HEK293 (cell line): Measurements from ENCODE around the gene PPP2R2D.

Experiments
- KLF7 ChIP-seq: fragments of 450-650 bp; formaldehyde crosslinking; IDR thresholded peaks from 2 replicates; pipeline ENCODE4 v1.5.1; 2016; ENCODE audit warnings: missing biosample characterization, missing genetic modification characterization, borderline replicate concordance
- SCRT2 ChIP-seq: fragments of 450-650 bp; formaldehyde crosslinking; IDR thresholded peaks from 2 replicates; pipeline ENCODE4 v1.5.1; 2016; ENCODE audit warnings: missing biosample characterization, missing genetic modification characterization
- ZBTB21 ChIP-seq: fragments of 450-650 bp; formaldehyde crosslinking; IDR thresholded peaks from 2 replicates; pipeline ENCODE4 v1.5.1; 2017; ENCODE audit warnings: missing biosample characterization, missing genetic modification characterization
- ZNF157 ChIP-seq: fragments of 450-650 bp; formaldehyde crosslinking; IDR thresholded peaks from 2 replicates; pipeline ENCODE4 v1.5.1; 2016; ENCODE audit warnings: missing biosample characterization, missing genetic modification characterization
- ZNF19 ChIP-seq: fragments of 450-650 bp; formaldehyde crosslinking; IDR thresholded peaks from 2 replicates; pipeline ENCODE4; 2016; ENCODE audit warnings: missing biosample characterization, missing genetic modification characterization, low read depth
- ZNF223 ChIP-seq: fragments of 450-650 bp; formaldehyde crosslinking; IDR thresholded peaks from 2 replicates; pipeline ENCODE4 v1.5.1; 2016; ENCODE audit warnings: missing biosample characterization, missing genetic modification characterization
- ZNF555 ChIP-seq: fragments of 450-650 bp; formaldehyde crosslinking; conservative IDR thresholded peaks from 2 replicates; pipeline ENCODE4 v1.5.1; 2017; ENCODE audit warnings: missing biosample characterization, mild to moderate bottlenecking, missing genetic modification characterization, inconsistent platforms
- ZNF560 ChIP-seq: fragments of 450-650 bp; formaldehyde crosslinking; IDR thresholded peaks from 2 replicates; pipeline ENCODE4 v1.5.1; 2017; ENCODE audit warnings: missing biosample characterization, missing genetic modification characterization, borderline replicate concordance
- ZNF600 ChIP-seq: fragments of 450-650 bp; formaldehyde crosslinking; IDR thresholded peaks from 2 replicates; pipeline ENCODE4 v1.5.1; 2016; ENCODE audit warnings: missing biosample characterization, missing genetic modification characterization
- ZNF792 ChIP-seq: fragments of 450-650 bp; formaldehyde crosslinking; IDR thresholded peaks from 2 replicates; pipeline ENCODE4 v1.5.1; 2016; ENCODE audit warnings: missing biosample characterization, missing genetic modification characterization
- TF ChIP-seq, protein P1 (sequence below): fragments of 450-650 bp; formaldehyde crosslinking; IDR thresholded peaks from 2 replicates; pipeline ENCODE4 v1.5.1; 2016; ENCODE audit warnings: missing biosample characterization, missing genetic modification characterization

DNA sequence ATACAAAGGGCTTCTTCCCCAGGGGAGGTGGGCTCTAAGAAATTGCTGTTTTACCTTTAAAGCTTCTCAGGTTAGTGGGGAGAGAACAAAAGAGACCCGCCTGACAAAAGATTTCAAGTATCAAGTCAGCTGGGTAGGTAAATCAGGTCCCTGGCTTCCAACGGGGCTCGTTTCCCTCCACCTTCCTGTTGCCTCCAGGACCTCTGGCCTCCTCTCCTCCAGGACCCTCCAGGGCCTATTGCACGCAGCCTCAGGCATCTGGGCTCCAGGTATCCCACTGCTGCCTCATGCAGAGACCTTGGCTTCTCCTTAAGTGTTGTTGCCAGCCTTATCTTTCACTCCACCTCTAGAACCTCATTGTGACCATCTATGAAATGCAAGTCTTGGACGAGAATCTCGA is 78.0 kb downstream of the PPP2R2D start:
- TF ChIP-seq ZNF19 (tag by site-specific recombination), result no peak
- TF ChIP-seq, protein P1, sequence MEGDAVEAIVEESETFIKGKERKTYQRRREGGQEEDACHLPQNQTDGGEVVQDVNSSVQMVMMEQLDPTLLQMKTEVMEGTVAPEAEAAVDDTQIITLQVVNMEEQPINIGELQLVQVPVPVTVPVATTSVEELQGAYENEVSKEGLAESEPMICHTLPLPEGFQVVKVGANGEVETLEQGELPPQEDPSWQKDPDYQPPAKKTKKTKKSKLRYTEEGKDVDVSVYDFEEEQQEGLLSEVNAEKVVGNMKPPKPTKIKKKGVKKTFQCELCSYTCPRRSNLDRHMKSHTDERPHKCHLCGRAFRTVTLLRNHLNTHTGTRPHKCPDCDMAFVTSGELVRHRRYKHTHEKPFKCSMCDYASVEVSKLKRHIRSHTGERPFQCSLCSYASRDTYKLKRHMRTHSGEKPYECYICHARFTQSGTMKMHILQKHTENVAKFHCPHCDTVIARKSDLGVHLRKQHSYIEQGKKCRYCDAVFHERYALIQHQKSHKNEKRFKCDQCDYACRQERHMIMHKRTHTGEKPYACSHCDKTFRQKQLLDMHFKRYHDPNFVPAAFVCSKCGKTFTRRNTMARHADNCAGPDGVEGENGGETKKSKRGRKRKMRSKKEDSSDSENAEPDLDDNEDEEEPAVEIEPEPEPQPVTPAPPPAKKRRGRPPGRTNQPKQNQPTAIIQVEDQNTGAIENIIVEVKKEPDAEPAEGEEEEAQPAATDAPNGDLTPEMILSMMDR, result no peak
- no peak for TF ChIP-seq ZNF555 (tag by site-specific recombination)
- TF ChIP-seq ZNF157 (tag by site-specific recombination), result no peak
- TF ChIP-seq KLF7, result no peak
- no peak for TF ChIP-seq SCRT2 (tag by site-specific recombination)
- no peak for TF ChIP-seq ZBTB21 (tag by site-specific recombination)
- TF ChIP-seq ZNF223 (tag by site-specific recombination), result no peak
- TF ChIP-seq ZNF600 (tag by site-specific recombination), result no peak
- no peak for TF ChIP-seq ZNF792 (tag by site-specific recombination)
- no peak for TF ChIP-seq ZNF560 (tag by site-specific recombination)
